NCI-H1436 (cell line): ENCODE results near the gene TBC1D9.

Source experiments
- DNase-seq: peaks from one replicate; lab custom pipeline; 2025; lab: John Stamatoyannopoulos, UW

Gene TBC1D9

GRCh38 chr4:140720387-140721304 lies 35.5 kb downstream of the TBC1D9 start:
- DNase-seq, result no peak

GRCh38 chr4:140719686-140720085 lies 36.5 kb downstream of the TBC1D9 start:
- no peak for DNase-seq

GRCh38 chr4:140719022-140719421 lies 37.2 kb downstream of the TBC1D9 start:
- no peak for DNase-seq

DNA sequence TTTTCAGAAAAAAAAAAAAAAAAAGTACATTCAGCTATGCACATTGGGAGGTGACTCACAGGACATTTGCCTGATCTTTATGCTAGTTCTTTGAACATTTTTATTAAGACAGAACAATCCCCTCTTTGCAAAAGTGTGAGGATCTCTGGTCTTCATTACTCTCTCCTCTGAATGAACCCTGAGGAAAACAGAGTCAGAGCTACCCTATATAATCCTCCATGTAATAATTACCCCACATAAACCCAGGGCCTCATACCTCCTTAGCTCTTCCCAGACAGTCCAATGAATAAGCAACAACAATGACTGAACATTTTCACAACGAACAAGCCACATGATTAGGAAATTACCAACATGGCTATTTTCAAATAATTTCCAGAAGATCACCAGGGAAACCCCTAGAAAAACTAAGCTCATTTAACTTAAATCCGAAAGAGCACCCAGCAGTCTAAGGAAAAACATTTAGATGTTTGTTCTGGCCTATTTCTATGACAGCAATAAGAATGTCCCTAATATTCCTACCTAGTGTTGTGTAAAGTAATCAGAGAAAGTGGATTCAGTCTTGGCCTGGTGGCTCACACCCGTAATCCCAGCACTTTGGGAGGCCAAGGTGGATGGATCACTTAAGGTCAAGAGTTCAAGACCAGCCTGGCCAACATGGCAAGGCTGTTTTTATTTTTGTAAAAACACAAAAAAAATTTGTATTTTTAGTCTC lies 37.8 kb downstream of the TBC1D9 start:
- no peak for DNase-seq

DNA sequence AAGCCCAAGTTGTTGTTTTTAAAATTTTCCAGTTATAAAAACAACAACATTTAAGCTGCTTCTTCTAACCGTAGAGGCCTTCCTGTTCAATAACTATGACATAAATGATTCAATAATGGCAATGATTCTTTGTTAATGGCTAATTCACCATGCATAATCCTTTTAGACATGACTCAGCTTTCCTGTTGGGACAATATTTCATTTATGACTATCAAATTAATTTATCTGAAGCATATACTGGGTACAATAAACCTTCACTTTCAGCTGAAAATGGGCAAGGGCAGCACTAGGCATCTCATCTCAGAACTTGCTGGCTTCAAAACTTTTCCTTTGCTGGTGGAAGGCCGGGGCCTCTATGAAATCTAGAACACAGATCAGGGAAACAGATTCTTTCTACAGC lies 38.9 kb downstream of the TBC1D9 start:
- no peak for DNase-seq

DNA sequence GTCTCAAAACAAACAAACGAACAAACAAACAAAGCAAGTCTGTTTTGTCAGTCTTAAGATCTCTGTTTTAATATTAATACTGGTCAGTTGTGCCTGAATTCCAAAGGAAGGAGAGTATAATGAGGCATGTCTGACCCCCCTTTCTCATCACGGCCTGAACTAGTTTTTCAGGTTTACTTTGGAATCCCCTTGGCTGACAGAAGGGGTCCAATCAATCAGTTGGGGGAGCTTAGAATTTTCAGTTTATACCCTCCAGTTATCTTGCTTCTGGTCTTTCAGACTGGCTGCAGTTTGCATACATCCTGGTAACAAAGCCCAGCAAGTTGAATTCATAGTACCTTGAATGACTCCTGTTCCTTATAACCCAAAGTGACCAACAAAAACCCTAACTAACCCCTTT lies 41.1 kb downstream of the TBC1D9 start:
- DNase-seq, result no peak

GRCh38 chr4:140711910-140712309 lies 44.3 kb downstream of the TBC1D9 start:
- DNase-seq, result no peak

DNA sequence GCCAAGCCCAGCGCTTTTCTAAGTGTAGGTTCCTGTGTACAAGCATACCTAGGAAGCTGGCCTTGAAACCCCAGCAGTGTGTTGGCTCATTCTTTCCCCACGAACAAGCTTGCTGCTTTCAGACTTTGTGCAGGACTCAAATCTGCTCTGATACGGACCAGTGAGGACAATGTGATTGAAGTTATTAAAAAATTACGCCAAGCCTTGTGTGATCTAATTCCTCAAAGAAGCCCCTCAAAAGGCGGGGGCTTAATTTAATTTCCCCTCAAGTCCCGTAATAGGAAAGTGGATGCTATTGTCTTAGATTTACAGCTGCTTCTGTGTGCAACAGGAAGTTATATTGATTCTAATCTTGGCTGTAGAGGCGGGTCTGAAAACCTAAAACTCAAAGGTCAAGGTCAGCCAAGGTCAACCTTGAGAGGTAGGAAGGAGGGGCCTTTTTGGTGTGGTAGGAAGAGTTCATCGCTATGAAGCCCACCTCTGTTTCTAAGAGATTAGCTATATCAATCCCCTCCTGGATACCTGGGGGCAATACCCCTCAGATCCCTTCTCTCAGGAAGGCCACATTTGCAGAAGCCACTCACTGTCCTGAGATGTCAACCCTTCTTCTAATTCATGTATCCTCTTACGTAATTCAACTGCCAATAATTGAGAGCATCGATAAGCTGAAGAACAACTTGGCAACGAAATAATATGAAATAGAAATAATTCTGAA lies 45.1 kb downstream of the TBC1D9 start:
- DNase-seq, result no peak

DNA sequence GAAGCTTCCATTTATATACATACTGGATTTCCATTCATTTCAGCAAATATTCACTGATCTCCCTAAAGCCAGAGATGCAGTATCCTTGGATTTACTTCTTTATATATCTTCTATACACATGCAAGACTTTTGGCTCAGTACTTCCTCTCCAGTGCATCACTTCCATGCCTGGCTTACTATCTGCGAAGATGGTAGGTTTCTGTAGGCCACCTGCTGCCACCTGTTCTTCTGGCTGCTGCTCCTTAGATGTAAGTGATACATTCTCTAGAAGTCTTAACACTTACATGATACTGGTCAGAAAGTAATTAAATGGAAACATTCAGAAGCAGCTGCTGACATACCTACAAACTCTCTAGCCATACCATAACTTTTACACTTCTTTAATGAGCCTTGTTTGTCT lies 48.9 kb downstream of the TBC1D9 start:
- no peak for DNase-seq

GRCh38 chr4:140706665-140707064 lies 49.5 kb downstream of the TBC1D9 start:
- no peak for DNase-seq

- no peak for DNase-seq
Observed at GRCh38 chr4:140706276-140706625, 49.9 kb downstream of the TBC1D9 start.

- DNase-seq, result no peak
Observed at GRCh38 chr4:140705625-140706275, 50.4 kb downstream of the TBC1D9 start.

GRCh38 chr4:140704964-140705363 lies 51.2 kb downstream of the TBC1D9 start:
- no peak for DNase-seq

GRCh38 chr4:140704392-140704960 lies 51.7 kb downstream of the TBC1D9 start:
- no peak for DNase-seq

- no peak for DNase-seq
Observed at GRCh38 chr4:140703463-140703862, 52.7 kb downstream of the TBC1D9 start.

GRCh38 chr4:140702096-140702757 lies 54.0 kb downstream of the TBC1D9 start:
- DNase-seq, result no peak

DNA sequence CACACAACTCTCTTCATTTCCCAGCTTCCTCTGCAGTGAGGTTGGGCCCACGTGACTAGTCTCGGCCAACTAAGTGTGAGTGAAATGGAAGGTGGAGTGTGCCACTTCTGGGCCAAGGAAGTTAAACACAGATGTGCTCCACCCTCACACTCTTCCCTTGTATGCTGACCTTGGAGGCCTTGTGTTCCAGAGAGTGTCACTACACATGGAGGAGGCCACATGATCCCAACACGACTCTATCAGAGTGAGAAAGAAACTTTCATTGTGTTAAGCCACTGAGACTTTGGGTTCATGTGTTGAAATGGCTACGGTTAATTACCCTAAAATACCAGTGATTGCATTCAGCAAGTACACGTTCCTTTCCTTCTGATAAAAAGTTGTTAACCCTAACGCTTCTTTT lies 55.1 kb downstream of the TBC1D9 start:
- no peak for DNase-seq

- DNase-seq, result no peak
Observed at GRCh38 chr4:140697709-140698560, 58.2 kb downstream of the TBC1D9 start.

- no peak for DNase-seq
Observed at GRCh38 chr4:140695483-140695882, 60.7 kb downstream of the TBC1D9 start.

- DNase-seq, result no peak
Observed at GRCh38 chr4:140693562-140693961, 62.6 kb downstream of the TBC1D9 start.
